GM19324 (cell line): ENCODE measurements around the gene NUP93.

Source experiments
- ATAC-seq: cut with Tn5 transposase; IDR thresholded peaks from one replicate; pipeline ENCODE4 v1.9.1; 2021; ENCODE audit warnings: mild to moderate bottlenecking, moderate library complexity; ENCODE audit not compliant: unreplicated experiment, low FRiP score

Gene NUP93

DNA sequence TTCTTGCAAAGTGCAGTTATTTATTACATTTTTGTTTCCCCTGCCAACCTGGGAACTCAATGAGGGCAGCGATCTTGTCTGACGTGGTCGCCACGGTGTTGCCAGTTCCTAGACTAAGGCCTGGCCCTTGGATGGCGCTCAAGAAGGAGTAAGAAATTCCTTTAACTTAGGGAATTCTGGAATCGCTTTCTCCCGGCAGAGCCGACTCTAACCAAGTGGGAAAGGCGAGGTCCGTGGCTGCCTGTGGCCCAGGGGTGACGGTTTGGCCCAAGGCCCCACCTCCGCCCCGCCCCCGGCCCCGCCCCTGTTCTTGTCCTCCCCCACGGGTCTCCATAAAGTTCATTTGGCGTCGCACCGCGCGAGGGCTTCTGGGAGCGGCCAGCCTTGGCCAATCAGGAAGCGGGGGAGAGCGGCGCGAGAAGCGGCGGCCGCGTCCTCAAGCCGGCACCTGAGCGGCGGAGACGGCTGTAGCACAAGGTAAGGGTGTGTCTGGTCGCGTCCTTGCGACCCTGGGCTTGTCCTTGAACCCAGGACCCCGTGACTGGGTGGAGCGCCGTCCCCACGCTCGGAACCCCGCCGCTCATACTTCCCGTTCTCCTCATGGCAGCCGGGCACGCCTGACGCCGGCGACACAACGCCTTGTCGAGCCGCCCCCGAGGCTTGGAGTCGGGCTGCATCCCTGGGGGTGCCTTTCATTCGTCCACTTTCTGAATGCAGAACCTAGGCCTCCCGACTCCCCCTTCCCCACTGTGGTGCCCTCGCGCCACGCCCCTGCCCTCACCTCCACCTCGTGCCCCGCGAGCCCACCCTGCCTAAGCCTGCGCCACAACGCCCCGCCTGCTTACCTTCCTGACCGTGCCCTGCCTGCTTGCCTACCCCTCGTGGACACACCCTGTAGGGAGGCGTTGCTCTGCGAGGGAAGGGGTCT is at the start of gene NUP93:
NUP93 (plus strand) TSS at position 395 of the 928 bp plus-strand sequence. CDS start 18,119 bp downstream, outside the sequence.
- peak; percentile 85 for ATAC-seq

GRCh38 chr16:56681939-56682702 is 47.8 kb upstream of the NUP93 start, which contains the start of gene MT1X:
Gene MT1X, plus strand, starts transcription at chr16:56682470. Its CDS starts 71 bp downstream, at chr16:56682541.
- ATAC-seq: peak; percentile 98

GRCh38 chr16:56682703-56683397 is 47.1 kb upstream of the NUP93 start:
- ATAC-seq: peak; percentile 3

GRCh38 chr16:56683424-56684172 is 46.3 kb upstream of the NUP93 start:
- no peak for ATAC-seq

DNA sequence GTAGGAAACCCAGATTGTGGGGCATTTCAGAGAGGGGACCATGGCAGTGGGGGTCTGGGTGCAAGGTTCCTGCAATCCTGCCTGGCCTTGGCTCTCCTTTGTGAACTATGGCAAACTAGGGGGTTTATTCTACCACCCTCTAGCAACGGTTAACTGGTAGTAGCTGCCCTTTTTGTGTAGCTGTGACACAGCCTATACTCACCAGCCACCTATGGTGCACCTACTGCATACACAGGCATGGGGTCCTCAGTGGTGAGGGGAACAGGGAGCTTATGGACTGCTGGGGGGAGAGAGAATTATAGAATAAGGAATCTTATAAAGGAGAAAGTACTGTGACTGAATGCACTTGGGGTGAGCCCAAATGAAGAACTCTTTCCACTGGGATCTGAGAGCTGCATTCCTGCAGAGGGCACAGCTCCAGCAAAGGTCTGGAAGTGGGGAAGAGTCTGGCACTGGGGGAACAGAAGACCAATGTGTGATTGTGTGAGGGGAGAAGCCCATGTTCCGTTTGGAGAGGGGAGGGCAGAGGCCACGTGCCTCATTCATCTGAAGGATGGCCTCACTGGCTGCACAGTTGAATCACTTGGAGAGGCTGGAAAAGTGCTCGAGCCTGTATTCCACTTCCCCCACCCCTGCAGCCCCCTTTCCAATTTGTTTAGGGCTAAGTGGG is 45.5 kb upstream of the NUP93 start:
- no peak for ATAC-seq

GRCh38 chr16:56684926-56685590 is 44.9 kb upstream of the NUP93 start:
- ATAC-seq: no peak

DNA sequence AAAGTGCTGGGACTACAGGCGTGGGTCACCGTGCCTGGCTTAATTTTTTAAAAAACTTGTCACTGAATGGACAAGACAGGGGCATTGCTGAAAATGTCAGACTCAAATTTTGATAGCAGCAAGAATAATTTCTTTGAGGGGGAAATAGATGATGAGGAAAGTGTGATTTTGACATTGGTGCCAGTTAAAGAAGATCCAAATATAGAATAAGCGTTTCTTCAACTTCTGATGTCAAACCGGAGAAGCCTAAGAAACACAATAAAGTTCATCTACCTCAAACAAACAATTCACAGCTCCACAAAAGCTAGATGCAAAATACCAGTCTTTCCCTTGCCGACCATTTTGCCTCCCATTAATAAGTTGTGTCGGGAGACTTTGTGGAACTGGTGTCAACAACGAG is 43.2 kb upstream of the NUP93 start:
- no peak for ATAC-seq

- no peak for ATAC-seq
Observed at GRCh38 chr16:56688762-56689161, 41.2 kb upstream of the NUP93 start.

- no peak for ATAC-seq
Observed at GRCh38 chr16:56689171-56689570, 40.8 kb upstream of the NUP93 start.

DNA sequence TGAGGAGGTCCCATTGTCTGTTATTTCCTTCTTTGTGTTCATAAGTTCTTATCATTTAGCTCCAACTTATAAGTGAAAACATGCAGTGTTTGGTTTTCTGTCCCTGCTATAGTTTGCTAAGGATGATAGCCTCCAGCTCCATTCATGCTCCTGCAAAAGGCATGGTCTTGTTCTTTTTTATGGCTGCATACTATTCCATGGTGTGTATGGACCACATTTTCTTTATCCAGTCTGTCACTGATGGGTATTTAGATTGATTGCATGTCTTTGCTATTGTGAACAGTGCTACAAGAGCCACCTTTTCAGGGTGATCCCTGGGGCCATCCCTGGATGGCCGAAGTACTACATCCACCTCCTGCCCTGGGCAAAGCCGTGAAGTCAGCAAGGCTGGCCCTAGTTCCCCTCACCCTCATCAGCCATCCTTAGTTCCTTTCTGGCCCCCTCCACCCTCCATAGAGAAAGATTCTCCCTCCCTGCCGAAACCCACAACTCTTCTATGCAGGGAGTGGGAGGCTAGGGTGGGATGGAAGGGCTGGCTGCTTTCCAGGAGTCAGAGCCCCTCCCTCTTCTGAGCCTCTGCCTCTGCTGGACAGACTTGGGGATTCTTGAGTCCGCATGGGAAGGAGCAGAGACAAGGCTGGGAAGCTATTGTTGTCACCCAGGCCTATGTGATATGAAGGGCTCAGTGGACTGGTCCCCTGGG is 39.4 kb upstream of the NUP93 start:
- no peak for ATAC-seq

DNA sequence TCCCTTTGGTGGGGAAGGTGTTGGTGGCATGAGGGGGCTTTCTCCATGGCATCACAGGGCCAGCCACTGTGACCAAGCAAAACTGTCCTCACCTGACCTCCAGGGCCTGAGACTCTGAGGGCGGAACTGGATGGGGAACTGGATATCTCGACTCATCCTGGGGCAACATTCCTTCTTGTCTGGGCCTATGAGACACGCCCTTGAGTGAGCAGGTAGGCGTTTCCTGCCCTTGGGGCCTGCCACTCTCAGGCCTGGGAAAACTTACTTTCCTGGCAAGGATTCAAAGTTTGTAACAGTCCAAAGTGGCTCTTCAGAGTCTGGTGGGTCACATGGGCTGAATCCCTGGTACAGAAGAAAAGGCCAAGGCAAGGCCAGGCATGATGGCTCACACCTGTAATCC is 38.0 kb upstream of the NUP93 start:
- ATAC-seq: no peak

GRCh38 chr16:56695246-56695645 is 34.7 kb upstream of the NUP93 start:
- ATAC-seq: no peak

DNA sequence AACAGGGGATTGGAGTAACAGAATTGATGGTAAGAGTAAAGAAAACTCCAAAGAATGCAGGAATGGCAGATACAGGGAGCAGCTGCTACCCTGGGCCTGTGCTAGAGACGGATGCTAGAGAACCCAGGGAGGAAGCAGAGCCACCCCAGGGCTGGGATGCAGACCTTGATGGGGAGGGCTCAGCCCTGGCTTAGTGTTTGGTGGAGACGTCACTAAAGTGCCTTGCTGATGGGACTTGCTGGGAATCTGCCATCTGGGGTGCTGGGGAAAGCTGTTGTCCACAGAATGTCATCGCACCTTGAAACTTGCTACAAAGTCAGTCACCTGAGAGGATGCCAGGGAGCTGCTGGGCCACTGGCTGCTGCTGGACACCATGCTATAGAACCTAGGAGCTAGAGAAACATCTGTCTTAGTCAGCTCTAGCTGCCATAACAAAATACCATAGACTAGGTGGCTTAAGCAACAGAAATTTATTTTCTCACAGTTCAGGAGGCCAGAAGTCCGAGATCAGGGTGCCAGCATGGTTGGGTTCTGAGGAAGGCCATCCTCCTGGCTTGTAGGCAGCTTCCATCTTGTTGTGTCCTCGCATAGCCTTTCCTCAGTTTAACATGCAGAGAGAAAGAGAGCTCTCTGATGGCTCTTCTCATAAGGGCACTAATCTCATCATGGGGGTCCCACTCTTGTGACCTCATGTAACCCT is 32.3 kb upstream of the NUP93 start:
- no peak for ATAC-seq

DNA sequence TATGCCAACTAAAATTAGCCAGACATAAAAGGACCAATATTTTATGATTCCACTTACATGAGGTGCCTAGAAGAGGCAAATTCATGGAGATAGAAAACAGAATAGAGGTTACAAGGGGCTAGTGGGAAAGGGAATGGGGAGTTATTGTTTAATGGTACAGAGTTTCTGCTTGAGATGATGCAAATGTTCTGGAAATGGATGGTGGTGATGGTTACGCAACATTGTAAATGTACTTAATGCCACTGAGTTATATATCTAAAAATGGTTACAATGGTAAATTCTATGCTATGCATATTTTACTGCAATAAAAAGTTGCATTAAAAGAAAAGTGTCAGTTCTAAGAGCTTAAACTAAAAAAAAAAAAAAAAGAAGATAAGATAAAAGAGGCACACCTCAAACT is 29.7 kb upstream of the NUP93 start:
- no peak for ATAC-seq

DNA sequence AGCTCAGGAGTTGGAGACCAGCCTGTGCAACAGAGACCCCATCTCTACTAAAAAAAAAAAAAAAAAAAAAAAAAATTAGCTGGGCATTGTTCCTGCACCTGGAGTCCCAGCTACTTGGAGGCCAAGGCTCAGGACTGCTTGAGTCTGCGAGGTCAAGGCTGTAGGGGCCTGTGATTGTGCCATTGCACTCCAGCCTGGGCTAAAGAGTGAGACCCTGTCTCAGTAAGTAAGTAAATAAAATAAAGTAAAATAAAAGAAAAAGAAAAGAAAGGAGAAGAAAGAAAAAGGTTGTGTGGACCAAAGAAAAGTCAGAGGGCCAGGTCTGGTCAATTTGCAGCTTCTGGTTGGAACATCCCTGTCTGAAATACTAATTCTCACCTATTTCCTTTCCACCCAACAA is 29.3 kb upstream of the NUP93 start:
- ATAC-seq: no peak

GRCh38 chr16:56701534-56701933 is 28.4 kb upstream of the NUP93 start:
- ATAC-seq: no peak

DNA sequence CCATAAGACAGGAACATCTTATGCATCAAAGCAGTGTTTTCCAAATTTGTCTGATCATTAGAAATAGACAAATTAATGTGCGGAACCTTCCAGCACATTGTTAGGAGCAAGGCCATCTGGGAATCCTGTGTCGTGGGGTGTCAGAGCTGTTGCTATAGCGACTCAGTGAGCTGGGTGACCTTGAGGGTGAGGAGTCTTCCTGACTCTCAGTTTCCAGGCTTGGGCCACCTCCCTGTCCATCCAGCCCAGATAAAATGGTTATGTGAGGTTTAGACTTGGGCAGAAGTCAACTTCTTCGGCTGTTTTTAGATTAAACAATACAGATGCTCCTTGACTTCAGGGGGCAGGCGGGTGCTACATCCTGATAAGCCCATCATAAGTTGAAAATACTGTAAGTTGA is 27.1 kb upstream of the NUP93 start:
- ATAC-seq: no peak
